Epidermal melanocyte (primary cell): Measurements from ENCODE around the gene RFT1.
"Not testable (repeated sequence)": the region's sequence is repeated elsewhere in the genome, so short reads cannot be mapped to it uniquely, and the experiment has no call there.

Experiments used
- DNase-seq: peaks from one replicate; pipeline ENCODE4 v3.0.0; 2011; ENCODE audit warnings: low spot score; ENCODE audit not compliant: insufficient read length

Gene RFT1

DNA sequence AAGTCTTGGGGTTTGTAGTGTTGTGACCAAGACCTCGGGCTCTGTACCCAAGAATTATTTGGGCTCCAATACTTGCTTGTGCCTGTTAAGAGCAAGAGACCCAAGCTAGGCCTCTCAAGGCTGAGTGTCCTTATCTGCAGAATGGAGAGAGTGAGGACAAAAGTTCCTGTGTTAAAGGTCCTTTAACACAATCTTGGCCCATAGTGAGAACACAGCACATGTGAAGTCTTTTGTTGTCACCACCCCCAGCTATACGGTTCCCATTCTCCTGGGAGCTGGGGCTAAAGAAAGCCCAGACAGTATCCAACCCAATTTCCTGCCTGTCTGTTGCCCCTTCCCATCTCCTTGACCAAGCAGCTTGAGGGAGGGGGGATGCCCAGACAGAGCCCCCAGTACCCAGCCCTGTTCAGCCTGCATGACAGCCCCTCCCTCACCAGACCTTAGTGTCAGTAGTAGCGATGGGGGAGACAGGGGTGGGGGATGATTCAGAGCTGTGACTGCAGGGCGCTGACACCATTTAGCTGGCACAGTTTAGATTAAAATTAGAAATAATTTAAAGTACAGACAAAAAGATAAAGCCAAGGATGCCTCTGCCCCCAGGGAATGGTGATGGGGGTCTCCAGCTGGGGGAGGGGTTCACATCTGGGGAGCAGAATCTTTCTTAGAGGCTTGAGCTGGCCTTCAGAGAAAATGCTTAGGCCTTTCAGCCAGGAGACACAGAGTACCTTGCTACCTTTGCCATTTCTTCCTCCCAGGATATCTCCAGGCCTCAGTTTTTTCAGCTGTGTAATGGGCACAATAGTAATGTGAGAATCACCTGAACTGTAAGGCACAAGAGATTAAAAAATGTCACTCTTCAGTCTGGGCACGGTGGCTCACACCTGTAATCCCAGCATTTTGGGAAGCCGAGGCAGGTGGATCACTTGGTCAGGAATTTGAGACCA is 33.5 kb upstream of the RFT1 start:
- DNase-seq, result no peak

DNA sequence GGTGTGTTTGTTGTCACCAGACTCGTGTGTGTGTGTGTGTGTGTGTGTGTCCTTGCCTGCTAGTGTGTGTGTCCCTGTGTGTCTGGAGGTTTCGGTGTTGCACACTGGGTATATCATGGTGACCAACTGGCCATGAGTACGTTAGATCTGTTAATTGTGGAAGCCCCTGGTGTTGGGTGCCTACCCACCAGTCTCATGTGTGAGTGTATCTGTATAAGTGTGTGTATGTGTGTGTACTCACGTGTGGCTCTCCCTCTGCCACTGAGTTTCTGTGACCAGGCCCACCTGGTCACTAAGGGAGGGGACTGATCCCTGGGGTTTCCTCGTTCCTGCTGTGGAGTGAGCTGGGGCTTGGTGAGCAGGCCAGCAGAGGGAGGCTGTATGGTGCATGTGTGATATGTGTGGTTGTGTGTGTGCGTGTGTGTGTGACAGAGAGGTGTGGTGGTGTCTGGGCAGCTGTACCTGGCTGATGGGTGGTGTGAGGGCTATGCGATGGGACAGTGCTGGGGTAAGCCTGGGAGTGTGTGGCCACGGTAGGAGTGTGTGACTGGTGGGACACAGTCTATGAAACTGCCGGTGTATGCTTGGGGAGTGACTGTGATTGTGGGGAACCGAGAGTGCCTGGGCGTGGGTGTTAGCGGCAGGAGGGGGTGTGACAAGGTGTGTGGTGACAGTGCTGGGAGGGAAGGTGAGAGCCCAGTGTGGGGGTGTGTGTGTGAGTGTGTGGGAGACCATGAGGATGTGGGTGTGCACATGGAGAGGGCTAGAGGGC is 32.6 kb upstream of the RFT1 start:
- DNase-seq, result no peak

DNA sequence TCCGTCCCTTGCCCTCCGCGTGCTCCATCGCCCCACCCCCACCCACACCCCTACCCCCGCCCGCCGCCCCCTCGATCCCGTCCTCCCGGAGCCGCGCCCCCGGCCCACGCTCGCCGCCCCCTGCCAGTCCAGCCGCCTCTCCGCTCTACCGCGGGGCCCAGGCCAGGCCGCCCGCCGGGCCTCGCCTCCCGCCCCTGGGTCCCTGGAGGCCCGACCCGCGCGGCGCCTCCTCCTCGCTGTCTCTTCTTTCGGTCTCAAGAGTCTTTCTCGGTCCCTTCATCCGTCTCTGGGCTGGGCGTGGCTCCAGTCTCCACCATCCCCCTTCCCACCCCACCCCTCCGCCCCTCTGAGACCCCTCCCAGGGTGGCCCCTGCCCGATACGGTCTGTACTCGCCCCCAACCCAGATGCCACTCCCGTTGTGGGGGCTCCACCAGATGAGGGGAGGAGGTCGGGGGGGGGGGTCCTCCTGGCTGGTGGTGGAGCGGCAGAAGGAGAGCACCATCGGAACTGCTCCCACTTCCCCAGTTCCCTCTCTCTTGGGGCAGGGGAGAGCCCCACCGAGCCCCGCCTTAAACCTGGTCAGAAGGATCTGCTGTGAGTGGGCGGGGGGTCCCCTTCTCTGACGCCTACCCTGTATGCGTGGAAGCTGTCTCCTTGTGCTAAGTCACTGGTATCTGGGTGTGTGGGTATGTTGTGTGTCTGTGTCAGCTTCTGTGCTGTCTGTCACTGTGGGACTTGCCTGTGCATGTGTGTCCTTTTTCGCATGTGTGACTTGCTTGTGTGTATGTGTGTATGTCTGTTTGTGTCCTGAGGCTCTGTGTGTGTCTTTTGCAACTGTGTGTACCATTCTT is 31.8 kb upstream of the RFT1 start:
- no peak for DNase-seq

DNA sequence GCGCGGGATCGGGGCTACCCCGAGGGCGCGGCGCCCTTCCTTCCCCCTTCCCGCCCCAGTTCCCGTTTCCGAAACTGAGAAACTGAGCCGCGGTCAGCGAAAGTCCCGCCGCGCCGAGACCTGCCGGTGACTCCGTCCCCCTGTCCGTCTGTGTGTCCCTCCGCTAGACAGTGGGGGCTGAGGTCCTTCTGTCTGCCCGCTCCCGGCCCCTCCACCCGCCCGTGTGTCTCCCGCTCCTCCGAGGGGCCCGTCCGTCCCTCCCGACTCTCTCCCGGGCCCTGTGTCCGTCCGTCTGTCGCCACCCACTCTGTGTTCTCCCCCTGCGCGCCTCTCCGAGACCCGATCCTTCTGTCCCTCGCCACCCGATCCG is 31.2 kb upstream of the RFT1 start:
- no peak for DNase-seq

DNA sequence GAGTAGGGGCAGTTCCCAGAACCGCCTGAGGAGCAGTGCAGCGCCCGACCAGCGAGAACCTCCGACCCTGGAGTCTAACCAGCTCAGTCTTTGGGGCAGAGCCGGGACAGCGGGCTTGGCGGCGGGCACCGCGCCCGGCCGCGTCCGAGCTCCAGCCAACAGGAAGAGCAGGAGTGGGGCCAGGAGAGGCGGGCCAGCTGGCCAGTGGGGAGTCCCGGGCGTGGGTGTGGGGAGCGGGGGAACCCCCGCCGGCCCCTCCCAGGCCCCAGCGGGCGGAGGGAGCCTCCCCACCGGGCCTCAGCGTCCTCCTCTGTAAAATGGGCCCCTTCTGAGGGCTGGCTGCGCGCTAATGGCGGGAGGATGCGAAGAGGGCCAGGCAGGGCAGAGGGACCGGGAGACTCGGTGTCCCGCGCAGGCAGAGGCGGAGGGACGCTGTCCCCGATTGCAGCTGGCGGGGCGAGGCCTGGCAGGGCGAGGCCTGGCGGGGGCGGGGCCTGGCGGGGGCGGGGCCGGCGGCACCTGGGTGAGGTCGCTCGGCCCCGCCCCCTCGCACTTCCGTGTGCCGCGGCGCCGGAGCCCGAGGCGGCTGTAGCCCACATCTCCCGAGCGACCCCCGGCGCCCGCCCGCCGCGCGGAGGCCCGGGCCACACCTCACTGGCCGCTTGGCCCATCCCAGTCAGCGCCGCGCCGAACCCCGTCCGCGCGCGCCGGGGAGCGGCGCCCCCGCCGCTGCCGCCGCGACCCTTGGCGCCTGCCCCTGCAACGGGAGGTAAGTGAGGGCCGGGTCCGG is 30.6 kb upstream of the RFT1 start, which contains the start of gene PRKCD:
Gene PRKCD, plus strand, starts transcription at position 550 of the 790 bp plus-strand sequence. CDS start 17,214 bp downstream, outside the sequence.
- DNase-seq, result peak; percentile 81

DNA sequence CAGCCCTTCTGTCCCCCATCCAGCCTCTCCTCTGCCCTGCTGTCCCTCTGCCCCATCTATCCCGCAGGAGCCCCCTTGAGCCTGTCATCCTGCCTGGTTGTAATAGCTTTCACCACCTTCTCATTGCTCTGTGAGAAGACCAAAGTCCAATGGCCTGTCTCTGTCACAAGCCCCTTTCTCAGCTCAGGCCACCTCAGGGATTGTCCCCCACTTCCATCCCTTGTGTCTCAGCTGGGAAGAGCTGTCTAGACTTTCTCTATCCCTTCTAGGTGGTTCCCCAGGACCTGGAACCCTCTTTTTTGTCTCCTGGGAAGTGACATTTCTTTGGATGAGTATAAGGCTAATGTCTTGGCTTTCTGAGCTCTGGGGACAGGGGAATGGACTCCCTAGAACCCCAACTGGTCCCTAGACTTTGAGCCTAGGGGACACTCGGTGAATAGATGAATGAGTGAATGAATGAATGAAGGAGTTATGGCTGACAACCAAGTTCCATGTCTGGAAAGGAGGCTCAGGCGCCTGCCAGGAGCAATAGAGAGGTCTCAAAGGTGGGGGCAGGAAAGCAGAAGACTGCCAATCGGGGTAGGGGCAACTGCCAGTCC is 29.9 kb upstream of the RFT1 start:
- no peak for DNase-seq

DNA sequence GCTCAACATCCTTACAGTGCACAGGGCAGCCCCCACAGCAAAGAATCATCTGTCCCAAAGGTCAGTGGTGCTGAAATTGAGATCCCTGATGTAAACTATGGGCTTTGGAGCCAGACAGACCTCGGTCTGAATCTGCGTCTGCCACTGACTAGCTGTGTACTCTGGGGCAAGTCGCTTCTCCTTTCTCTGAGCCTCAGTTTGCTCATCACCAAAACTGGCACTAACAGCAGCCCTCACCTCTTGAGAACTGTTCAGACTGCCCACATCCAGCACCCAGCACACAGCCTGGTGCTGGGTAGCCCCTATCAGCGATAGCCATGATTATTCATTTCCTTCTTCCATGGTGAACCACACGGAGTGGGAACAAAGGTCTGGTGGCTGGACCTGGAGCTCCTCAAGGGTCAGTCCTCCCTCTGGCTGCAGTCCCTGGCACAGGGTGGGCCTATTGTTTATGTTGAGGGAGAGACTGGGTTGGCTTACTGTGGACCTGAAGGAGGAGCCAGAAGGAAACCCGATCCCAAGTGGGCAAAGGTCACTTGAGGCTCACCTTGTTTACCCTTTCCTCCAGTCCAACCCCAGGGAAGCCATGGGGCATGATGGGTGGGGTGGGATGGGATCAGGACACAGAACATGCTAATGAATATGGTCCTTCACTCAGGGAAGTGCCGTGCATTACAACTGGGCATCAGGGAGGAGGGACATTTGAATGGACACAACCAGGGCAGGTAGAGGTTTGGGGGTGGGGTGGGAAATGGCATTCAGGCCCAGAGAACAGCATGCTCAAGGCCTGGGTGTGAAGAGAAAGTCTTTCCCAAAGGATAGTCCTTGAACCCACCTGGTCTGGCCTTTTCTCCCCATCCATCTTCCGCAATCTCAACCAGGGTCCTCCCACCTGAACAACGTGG is 29.2 kb upstream of the RFT1 start:
- no peak for DNase-seq

DNA sequence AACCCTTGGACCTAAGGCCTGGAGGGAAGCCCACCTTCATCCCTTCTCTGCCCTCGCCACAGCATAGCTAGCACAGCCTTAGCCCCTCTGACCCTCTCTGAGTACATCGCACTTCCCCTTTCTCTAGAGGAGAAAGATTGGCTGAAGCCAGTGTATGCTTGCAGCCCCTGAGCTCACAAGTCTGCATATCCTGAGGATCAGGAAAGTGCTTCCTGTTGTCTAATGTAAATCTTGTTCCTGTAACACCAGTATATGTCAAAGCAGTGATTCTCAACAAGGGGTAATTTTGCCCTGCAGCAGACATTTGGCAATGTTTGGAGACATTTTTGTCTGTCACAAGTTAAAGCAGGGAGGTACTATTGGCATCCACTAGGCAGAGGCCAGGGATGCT is 28.5 kb upstream of the RFT1 start:
- no peak for DNase-seq

DNA sequence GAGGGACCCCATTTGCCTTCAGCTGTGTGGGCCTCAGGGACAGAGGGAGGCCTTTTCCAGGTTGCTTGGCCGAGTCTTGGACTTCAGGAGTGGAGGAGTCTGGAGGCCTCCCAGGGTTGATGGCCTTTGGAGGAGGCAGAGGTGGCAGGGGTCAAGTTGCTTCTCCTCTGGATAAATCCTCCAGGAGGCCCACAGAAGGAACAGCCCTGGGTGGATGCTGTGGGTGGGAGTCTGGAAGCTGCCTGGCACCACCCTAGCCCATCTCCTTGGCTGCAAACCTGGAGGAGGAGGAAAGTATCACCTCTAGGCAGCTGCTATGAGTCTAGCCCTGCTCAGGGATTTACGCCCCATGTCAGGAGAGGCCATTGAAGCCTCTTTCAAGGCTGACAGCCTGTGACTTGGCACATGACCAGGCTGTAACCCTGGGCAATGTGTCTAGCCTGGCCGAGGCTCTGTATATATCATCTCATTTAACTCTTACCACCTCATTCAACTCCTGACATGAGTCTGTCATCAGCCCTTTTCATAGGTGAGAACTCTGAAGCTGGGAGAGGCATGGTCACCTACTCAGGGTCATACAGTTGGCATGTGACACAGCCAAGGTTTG is 27.8 kb upstream of the RFT1 start:
- DNase-seq, result no peak

DNA sequence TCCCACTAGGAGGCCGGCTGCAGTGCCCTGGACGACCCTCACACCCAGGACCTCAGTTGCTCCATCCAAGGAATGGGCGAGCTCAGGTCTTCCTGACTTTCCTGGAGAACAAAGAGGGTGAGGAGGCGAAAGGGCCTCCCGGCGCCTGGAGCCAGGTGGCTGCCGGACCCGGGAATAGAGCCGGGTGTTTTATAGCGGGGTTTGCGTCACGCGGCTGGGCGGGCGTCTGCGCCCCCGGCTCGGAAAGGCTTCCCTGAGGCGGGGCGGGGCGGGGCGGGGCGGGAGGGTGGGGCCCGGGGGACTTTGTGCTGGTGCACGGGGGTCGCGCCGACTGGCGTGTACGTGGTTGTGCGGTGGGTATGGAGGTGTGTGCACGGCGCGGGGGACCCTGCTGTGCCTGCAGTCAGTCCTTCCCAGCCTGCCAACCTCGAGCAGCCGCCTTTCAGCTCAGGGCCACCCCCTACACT is 26.2 kb upstream of the RFT1 start:
- no peak for DNase-seq

DNA sequence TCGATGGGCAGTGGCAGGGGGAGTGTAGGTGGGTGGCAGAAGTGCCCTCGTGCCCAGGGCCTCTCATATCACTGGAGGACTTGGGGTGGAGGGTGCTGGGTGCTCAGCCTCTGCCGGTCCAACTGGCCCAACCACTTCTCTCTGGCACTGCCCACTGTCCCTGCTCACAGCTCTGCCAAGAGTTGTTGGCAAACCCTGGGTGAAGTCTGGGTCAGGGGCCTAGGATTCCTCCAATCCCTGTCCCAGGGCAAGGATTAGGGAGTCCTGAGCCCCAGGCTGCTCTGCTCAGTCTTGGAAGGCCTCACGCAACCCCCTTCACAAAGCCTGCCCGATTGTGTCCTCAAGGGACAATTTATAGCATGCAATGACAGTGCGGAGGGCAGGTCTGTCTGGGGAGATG is 25.5 kb upstream of the RFT1 start:
- no peak for DNase-seq

DNA sequence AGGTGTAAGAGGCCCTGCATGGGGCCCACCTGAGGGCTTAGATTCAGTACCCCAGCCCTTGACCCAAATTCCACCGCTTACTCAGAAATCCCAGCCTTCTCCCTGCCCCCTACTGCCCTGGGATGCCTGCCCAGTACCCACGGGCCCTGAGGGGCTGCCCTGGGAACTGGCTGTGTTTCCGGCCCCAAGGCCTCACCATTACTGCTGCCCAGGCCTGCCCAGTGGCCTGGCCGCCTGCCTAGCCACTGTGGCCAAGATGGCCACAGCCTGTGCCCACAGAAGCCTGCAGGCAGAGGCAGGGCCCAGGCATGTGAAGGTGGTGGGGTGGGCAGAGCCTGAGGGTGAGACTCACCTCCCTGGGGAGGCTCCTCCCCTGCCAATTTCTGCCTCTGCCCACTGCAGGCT is 24.6 kb upstream of the RFT1 start:
- no peak for DNase-seq

DNA sequence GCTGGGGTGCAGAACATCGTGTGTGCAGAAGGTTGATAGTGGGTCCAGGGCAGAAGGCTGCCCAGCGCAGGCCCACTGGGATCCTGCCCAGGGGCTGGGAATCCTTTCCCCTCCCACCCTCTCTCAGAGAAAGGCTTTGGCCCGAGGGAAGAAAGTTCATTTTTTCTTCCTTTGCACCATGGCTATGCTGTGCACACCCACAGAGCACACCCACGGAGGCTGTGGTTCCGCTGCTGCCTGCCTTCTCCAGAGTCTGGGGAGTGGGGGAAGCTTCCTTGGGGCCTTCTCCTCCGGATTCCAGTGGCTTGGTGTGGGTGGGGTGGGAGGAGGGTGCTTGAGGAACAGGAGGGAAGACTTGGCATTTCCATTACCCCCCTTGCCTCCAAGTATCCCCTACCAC is 23.7 kb upstream of the RFT1 start:
- no peak for DNase-seq

DNA sequence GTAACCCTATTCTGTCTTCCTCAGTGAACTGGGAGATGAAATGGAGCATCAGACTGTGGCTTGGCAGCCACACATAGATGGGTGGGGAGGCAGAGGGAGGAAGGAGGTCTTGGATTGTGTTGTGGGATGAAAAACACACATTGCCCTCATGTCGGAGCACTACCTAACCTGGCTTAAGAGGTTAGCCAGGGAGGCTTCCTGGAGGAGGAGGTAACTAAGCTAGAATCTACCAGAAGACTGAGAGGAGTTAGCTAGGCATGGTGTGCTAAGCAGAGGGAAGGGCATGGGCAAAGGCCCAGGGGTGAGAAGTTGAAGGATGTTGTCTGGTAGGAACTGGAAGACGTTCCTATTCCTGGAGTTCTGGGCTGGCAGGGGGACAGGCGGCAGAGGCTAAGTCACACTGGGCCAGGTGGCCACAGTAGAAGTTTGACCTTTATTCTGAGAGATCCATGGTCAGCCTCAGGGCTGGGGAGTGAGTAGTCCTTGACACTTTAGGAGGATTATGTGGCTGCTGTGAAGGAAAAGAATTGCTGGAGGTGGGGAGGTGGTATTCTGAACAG is 23.1 kb upstream of the RFT1 start:
- DNase-seq, result no peak

DNA sequence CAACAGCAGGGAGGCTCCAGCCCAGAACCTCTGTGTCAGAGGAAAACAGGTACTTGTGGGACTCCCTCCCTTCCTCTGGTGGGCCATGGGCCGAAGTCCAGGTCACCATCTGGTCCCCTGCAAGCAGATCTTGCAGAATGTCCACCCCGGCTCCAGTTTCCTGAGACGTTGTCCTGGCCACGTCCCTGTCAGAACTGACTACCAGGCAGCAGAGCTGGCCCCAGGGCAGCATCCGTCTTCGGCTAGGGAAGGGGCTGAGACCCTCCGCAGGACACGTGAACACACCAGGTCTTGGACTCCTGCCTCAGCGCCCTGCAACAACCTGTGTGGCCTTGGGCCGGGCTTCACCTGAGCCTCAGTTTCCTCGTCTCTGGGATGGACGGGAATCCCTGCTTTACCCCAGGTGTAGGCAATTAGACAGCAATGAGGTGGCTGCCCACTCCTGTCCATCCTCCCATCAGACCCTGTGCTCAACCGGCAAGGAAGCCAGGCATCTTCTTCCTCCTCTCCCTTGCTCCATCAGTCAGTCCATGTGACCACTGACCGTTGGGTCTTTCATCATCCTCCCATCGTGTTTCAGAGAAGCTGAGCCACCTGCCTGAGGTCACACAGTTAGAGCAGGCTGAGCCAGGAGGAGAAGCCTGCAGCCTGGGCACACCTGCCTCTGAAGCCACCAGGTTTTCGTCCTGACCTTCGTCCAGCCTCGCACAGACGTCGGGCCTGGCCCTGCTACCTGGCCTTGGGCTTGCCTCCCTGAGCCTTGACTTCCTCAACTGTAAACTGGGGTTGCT is 21.8 kb upstream of the RFT1 start:
- DNase-seq, result no peak

DNA sequence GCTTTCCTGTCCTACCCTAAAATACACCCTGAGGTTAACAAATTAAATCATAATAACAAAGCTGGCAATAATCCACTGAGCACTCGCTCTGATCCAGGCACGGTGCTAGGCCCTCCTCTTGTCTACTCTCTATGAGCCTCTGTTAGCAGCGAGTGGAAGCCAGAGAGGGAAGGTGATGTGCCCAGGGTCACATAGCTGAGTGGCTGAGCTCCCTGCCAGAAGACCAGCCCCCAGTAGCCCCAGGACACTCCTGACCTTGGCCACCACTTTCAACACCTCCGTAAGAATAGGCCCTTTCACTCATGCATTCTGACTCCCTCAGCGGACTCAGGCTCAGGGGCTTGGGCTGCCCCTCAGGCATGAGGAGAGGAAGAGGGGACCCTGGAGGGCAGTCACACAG is 21.2 kb upstream of the RFT1 start:
- DNase-seq, result no peak

DNA sequence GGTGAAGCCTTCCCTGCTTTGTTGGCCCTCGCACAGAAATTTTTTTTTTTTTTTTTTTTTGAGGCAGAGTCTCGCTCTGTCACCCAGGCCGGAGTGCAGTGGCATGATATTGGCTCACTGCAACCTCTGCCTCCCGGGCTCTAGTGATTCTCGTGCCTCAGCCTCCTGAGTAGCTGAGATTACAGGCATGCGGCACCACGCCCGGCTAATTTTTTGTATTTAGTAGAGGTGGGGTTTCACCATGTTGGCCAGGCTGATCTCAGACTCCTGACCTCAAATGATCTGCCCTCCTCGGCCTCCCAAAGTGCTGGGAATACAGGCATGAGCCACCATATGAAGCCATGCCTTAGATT is 20.8 kb upstream of the RFT1 start:
- not testable (repeated sequence) for DNase-seq
